HL-60 (cell line): Measurements from ENCODE around the gene KMT5B.
"Not testable (repeated sequence)": the region's sequence is repeated elsewhere in the genome, so short reads cannot be mapped to it uniquely, and the experiment has no call there.

Experiments
- DNase-seq, 2 experiments: peaks; one replicate each; pipeline ENCODE4 v3.0.0-alpha.2; 2010 to 2020; ENCODE audit warnings: low read depth in 1 of 2, low spot score in 1 of 2
- H3K27ac ChIP-seq: fragments of 250-450 bp; sonication (Bioruptor Pico); replicated peaks from 2 replicates; pipeline ENCODE4 v1.5.1; 2020; ENCODE audit warnings: mild to moderate bottlenecking, moderate library complexity
- H3K27me3 ChIP-seq: fragments of 250-450 bp; sonication (Bioruptor Pico); 2 replicates; pipeline ENCODE4 v1.5.1; 2021; ENCODE audit warnings: mild to moderate bottlenecking, moderate library complexity; ENCODE audit not compliant: insufficient read depth, poor library complexity, severe bottlenecking
- H3K4me3 ChIP-seq: replicated peaks from 2 replicates; pipeline ENCODE4 v1.5.1; 2011; ENCODE audit warnings: mild to moderate bottlenecking, control low read depth, low read length; ENCODE audit not compliant: insufficient read depth
- CTCF ChIP-seq: IDR thresholded peaks from one replicate; pipeline ENCODE4 v1.5.1; 2011; ENCODE audit warnings: low read length, control low read depth, inconsistent platforms; ENCODE audit not compliant: insufficient read depth
- GABPA ChIP-seq: IDR thresholded peaks from 2 replicates; pipeline ENCODE4 v1.6.1; 2012; ENCODE audit warnings: low read depth
- POLR2AphosphoS5 ChIP-seq: IDR thresholded peaks from 2 replicates; pipeline ENCODE4 v1.6.1; 2012; ENCODE audit warnings: low read depth
- REST ChIP-seq: IDR thresholded peaks from 2 replicates; pipeline ENCODE4 v1.6.1; 2012; ENCODE audit warnings: low read depth; ENCODE audit not compliant: insufficient replicate concordance
- SPI1 ChIP-seq: IDR thresholded peaks from 2 replicates; pipeline ENCODE4 v1.6.1; 2012; ENCODE audit warnings: low read depth, mild to moderate bottlenecking, borderline replicate concordance

KMT5B gene

GRCh38 chr11:68254421-68254820 lies 41.3 kb upstream of the KMT5B start:
- Histone ChIP-seq H3K4me3 (no peak overlapping the region), H3K27ac (no peak overlapping the region), H3K27me3 (no peaks in the 10 kb centered on the region)
- no peak for DNase-seq
- TF ChIP-seq REST (no peak), POLR2AphosphoS5 (no peak), SPI1 (no peak), CTCF (no peak), GABPA (no peak)

- no peak for TF ChIP-seq REST
- TF ChIP-seq CTCF, result no peak
- no peak for TF ChIP-seq POLR2AphosphoS5
- TF ChIP-seq SPI1, result no peak
- TF ChIP-seq GABPA, result no peak
- Histone ChIP-seq H3K27ac (no peak overlapping the region), H3K4me3 (no peak overlapping the region), H3K27me3 (no peaks in the 10 kb centered on the region)
- peak in 1 of 2 experiments; percentile 56 for DNase-seq
Observed at GRCh38 chr11:68251765-68252164, 38.7 kb upstream of the KMT5B start.

- not testable (repeated sequence) for DNase-seq, H3K27ac ChIP-seq, H3K27me3 ChIP-seq, H3K4me3 ChIP-seq
Observed at GRCh38 chr11:68244912-68245311, 31.8 kb upstream of the KMT5B start.

GRCh38 chr11:68243847-68244246 lies 30.8 kb upstream of the KMT5B start:
- H3K27ac ChIP-seq, H3K4me3 ChIP-seq, H3K27me3 ChIP-seq, DNase-seq: not testable (repeated sequence)

GRCh38 chr11:68242616-68243015 lies 29.5 kb upstream of the KMT5B start:
- no peak overlapping the region for H3K4me3 ChIP-seq
- H3K27me3 ChIP-seq, result no peaks in the 10 kb centered on the region
- H3K27ac ChIP-seq, result no peak overlapping the region
- DNase-seq, result no peak
- TF ChIP-seq GABPA (no peak), REST (no peak), CTCF (no peak), SPI1 (no peak), POLR2AphosphoS5 (no peak)
